GM12801 (cell line): ENCODE measurements around the gene DEXI.

ENCODE experiments used
- TF ChIP-seq, protein P1 (sequence below): IDR thresholded peaks from one replicate; pipeline ENCODE4 v1.5.1; 2011; ENCODE audit warnings: control low read depth; ENCODE audit not compliant: insufficient read length; ENCODE audit errors: extremely low read depth

The DEXI gene

DNA sequence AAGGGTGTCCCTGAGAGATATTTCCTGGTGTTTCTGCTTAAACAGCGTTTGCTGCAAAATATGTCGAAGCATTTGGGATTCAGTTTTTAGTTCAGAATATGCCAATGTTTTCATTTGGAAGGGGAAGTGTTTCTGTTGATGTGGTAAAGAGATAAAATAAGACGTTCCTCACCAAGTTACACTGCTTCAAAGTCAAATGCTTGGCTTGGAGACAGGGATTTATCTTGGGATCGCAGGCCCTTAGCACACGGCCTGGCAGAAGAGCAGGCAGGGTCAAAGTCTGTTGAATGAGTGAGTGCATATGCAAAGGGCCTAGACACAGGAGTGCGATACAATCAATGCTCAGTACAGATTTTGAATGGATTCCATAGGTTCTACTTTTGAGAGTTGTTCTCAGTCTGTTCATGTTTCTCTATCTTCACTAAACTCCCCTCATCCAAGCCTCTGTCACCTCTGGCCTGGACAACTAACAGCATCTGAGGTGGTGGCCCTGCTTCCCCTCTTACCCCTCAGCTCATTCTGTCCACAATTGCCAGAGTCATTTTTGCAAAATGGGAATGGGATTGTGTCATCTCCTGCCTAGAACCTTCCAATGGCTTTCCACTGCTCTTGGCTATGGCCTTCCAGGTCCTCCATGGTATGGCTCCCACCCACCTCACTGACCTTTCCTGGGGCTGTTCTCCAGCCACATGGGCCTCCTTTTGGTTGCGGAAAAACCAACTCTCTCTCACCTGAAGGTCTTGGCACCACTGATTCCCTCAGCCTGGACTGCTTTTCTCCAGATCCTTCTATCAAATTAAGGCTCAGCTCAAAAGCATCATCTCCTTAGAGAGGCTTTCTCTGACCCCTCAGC, 3.2 kb downstream of the DEXI start:
- TF ChIP-seq, protein P1, sequence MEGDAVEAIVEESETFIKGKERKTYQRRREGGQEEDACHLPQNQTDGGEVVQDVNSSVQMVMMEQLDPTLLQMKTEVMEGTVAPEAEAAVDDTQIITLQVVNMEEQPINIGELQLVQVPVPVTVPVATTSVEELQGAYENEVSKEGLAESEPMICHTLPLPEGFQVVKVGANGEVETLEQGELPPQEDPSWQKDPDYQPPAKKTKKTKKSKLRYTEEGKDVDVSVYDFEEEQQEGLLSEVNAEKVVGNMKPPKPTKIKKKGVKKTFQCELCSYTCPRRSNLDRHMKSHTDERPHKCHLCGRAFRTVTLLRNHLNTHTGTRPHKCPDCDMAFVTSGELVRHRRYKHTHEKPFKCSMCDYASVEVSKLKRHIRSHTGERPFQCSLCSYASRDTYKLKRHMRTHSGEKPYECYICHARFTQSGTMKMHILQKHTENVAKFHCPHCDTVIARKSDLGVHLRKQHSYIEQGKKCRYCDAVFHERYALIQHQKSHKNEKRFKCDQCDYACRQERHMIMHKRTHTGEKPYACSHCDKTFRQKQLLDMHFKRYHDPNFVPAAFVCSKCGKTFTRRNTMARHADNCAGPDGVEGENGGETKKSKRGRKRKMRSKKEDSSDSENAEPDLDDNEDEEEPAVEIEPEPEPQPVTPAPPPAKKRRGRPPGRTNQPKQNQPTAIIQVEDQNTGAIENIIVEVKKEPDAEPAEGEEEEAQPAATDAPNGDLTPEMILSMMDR: no peak

DNA sequence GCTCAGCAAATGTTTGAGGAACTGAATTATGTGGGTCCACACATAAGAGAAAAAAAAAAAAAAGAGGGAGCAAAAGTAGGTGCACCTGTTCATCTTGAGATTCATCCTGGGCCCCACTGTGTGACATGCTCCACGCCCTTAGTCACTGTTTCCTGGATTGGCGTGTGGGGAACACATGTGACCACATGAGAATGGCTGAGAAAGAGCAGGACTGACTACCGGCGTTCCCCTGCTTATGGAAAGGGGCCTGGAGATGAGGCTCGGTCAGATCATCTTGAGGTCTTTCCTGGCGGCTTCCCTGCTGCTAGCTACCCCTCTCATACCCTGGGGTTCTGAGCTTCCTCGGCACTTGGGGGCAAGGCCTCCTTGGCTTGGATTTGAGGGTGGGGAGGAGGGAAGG, 3.9 kb downstream of the DEXI start:
- TF ChIP-seq, protein P1: no peak

- TF ChIP-seq, protein P1: no peak
Measured at GRCh38 chr16:10937068-10937859, 5.0 kb downstream of the DEXI start.

DNA sequence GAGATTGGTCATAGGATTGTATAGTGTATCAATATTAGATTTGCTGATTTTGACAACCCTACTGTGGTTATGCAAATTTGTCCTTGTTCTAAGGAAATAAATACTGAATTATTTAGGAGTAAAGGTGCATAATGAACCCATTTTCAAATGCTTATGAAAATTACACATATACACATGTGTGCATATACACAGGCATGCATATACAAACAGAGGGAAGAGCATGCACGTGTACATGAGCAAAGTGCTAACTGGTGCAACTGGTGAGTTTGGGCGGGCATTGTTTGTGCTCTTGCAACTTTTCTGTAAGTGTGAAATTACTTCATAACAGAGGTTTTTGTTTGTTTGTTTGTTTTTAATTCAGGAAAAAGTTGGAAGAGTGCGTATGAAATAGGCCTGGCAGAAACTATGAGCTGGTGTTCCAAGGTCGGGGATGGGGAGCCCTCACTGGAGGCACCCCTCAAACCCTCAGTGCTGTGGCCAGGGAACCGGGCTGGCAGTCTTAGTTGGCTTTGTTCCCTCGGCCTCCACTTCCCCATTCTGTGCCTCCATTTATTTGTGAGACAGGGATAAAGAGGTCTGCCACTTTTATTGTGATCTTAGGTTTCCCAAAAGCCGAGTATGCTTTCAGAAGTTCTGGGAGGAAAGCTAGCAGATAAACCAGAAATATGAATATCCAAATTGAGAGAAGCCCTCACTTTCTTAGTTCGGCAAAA, 5.8 kb downstream of the DEXI start:
- TF ChIP-seq, protein P1: no peak

GRCh38 chr16:10935226-10935915, 6.9 kb downstream of the DEXI start:
- TF ChIP-seq, protein P1: no peak

DNA sequence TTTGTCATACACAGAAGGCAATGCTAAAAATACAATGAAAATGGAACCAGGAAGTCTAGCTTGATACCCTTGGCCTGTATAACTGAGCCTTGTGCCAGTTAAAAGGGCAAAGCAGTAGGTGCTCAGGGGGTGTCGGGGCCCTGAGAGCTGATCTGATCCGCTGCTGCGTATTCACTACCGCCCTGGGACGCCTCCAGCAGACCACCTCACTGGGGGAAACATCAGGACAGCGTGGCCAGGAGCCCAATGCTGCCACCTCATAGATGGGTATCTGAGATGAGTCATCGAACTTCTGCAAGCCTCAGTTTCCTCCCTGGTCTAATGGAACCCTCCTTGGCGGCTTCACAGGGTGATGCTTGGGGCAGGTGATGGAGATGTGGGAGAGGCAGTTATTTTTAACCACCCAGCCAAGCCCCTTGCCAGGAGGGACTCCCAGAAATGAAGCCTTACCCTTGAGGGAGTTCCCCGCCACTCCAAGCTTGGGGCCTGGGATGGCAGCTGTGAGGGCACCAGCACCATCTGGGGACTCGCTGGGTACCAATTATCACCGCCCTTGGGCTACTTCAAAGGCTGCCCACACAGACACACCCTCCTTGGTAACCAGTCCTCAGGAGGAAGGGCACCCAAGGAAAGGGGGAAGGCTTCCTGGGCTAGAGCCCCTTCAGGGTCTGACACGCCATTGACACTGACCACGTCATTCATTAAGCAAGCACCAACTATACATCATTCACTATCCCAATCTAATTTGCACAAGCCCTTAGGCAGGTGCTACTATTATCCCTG, 7.8 kb downstream of the DEXI start:
- TF ChIP-seq, protein P1: no peak
